Tongue (tissue), 2 donors: Measurements from ENCODE around the gene GRHL1. TPM values are rescaled to one million over a fixed set of nuclear protein-coding genes. Genes with fewer than 3 reads are reported as not detected.
"Not testable (repeated sequence)": the region's sequence is repeated elsewhere in the genome, so short reads cannot be mapped to it uniquely, and the experiment has no call there.

Source experiments
- DNase-seq: peaks from one replicate; pipeline ENCODE4 v3.0.0-alpha.2; 2015
- total RNA-seq: library from RNA; depleted of rRNA; stranded (reverse); fragments of >200 nt; gene quantifications from one replicate; pipeline ENCODE4 v1.2.3, GENCODE V29; 2014

Gene GRHL1
- total RNA-seq, 1 donor from 2014 or later = 50.3 TPM

- no peak for DNase-seq
Observed at GRCh38 chr2:10026940-10027569, 75.6 kb downstream of the GRHL1 start.

GRCh38 chr2:10027660-10028330 is 76.3 kb downstream of the GRHL1 start:
- no peak for DNase-seq

DNA sequence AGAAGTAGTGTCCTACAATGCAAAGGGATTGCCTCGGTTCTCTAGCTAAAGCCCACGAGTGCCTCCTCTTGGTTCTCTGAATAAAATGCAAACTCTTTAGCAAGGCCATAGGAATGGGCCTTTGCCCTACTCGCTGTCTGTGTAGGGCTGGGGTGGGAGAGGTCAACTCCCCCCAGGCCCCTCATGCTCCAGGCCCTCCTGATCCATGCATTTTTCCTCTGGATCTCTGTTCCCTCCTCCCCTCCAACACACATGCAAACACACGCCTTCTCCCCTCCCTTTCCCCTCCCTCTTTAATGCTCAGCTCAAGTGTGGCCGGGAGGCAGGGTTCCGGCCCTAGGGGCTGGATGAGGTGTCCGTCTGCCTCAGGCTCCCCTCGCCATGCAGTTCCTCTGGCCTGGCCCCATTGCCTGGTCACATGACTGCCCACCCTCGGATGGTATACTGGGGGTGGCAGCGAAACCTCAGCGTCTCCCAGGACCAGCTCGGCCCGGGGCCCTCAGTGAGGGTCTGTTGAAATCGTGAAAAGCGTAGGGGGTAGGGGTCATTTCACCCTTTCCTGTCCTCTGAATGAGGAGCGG is 77.0 kb downstream of the GRHL1 start:
- DNase-seq = no peak

GRCh38 chr2:10028988-10029874 is 77.7 kb downstream of the GRHL1 start:
- peak; percentile 54 for DNase-seq

DNA sequence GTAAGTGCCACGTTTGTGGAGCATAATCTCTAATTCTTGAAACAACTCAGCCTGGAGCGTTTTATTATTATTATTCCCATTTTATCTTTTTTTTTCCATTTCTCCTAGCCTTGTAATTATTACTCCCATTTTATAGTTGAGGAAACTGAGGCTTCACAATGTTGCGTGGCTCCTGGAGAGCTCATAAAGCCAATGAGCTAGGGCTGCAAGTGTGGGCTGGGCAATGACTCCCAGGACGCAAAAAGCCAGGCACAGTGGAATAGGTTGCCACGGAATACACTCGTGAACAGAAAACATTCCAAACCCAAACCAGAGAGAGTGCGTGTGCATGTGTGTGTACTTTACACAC is 78.4 kb downstream of the GRHL1 start:
- DNase-seq = no peak

- DNase-seq = no peak
Observed at GRCh38 chr2:10030311-10030736, 78.8 kb downstream of the GRHL1 start.

DNA sequence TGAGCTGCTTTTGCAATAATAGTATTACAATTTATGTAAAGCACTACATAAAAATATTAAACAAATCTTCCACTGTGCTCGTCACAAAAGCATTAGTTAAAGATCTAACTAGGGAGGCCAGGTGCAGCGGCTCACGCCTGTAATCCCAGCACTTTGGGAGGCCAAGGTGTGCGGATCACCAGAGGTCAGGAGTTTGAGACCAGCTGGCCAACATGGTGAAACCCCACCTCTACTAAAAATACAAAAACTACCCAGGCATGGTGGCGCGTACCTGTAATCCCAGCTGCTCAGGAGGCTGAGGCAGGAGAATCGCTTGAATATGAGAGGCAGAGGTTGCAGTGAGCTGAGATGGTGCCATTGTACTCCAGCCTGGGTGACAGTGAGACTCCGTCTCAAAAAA is 79.3 kb downstream of the GRHL1 start:
- DNase-seq = not testable (repeated sequence)

DNA sequence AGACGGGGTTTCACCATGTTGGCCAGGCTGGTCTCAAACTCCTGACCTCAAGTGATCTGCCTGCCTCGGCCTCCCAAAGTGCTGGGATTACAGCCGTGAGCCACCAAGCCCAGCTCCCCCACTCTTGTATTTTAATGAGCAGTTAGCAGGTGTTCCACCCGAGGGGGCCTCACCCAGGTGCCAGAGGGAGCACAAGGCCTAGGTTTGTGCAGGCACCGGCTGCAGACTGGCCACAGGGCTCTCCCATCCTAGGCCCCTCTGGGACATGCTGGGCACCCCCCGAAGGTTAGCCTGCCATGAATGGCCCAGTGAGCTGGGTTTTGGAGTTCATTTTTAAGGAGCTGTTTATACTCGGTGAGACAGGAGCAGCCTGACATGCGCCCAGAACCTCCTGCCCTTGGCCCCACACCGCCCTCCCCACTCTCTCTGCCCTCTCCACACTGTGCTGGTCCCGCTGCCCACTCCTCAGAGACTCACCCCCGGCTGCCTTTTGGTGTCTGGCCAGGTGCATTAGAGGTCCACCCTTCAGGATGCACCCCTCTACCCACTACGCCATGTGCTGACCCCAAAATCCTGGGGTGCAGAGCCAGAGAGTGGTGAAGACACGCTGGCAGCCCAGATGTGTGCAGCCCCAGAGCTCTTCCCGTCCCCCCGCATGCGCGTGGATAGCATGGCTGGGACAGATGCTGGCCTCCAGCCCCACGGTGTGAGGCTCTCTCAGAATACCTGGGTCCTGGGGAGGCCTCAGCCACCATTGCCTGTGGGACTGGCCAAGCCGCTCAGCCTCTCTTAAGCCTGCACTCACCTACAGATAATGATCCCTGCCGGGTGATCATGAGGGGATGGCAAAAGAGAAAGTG is 80.6 kb downstream of the GRHL1 start:
- no peak for DNase-seq

DNA sequence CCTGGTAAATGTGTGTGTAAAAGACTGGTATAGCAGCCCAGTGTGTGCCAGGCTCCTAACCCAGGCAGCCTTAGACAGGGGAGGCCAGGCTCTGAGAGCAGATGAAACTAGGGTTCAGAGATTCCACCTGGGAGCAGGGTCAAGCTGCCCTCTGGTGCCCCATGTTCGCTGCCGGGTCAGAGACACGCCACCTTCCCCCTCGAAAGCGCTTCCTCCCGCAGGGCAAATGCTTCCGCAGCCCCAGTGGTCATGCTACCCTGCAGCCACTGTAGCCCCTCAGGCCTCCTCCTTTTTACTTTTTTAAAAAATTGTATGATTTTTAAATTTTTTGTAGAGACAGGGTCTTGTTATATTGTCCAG is 81.2 kb downstream of the GRHL1 start:
- no peak for DNase-seq

- no peak for DNase-seq
Observed at GRCh38 chr2:10033251-10034006, 81.9 kb downstream of the GRHL1 start.

GRCh38 chr2:10034333-10035052 is 83.0 kb downstream of the GRHL1 start:
- no peak for DNase-seq

DNA sequence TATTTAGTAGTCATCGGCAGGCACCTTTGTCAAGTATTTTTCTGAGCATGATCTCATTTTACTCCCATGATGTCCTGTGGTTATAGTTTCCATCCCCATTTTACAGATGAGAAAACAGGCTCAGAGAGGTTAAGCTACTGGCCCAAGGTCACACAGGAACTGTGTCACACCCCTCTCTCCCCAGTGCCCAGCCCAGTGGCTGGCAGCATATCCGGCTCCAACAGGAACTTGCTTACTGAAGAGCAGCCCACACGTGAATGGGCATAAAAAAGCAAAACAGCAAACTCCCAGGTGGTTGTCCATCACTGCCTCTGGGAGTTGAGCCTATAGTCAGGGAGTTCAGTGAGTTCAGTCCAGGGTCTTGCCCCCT is 83.5 kb downstream of the GRHL1 start:
- no peak for DNase-seq

DNA sequence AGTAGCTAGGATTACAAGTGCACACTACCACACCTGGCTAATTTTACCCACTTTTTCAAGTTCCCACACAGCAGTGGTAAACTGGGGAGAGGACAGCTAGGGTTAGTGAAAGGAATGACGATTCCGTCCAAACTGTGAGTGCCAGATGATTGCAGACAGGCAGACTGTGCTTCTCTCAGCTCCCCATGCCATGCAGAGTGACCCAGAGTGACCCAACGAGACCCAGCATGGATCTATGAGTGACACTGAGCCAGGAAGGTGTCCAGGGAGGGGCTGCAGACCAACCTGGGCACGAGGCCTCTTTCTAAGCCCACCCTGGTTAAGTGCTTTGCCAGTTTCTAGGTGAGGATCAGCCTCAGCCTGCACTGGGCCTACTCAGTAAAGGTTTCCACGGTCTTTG is 84.1 kb downstream of the GRHL1 start:
- no peak for DNase-seq

DNA sequence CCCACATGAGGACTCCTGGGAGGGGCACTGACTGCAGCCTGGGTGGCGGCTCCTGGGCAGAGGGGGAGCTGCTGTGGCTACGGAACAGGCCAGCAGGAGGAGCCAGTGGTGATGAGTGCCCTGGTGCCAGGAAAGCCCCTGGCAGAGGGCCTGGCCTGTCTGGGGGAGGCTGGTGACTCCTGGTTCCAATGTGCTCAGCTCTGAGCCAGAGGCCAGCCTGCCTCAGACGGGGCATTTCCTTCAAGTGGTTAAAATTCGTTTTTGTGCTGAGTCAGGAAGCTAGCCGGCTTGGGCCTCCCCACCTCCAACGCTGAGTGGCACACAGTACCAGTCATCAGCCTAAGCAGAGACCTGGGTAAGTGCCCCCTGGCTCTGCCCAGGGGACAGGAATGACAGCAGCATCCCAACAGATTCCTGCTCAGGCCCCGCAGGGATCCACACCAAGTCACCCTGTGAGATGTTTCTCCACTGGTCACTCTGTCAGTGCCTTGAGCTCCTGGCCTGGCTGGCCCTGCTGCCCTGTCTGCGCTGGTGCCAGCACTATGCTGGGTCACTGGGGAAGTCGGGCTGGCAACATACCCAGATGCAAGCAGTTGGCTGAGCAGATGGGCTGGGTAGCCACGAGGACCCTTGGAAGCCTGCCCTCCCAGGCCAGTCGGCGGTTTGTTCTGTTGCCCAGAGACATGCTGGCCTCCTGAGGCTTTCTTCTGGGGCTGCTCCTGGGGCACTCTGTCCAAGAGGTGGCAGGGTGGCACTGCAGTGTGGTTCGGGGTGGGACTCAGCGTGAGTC is 84.8 kb downstream of the GRHL1 start:
- peak; percentile 70 for DNase-seq

- DNase-seq = no peak
Observed at GRCh38 chr2:10038123-10038522, 86.6 kb downstream of the GRHL1 start.

GRCh38 chr2:10038716-10039115 is 87.2 kb downstream of the GRHL1 start:
- no peak for DNase-seq

DNA sequence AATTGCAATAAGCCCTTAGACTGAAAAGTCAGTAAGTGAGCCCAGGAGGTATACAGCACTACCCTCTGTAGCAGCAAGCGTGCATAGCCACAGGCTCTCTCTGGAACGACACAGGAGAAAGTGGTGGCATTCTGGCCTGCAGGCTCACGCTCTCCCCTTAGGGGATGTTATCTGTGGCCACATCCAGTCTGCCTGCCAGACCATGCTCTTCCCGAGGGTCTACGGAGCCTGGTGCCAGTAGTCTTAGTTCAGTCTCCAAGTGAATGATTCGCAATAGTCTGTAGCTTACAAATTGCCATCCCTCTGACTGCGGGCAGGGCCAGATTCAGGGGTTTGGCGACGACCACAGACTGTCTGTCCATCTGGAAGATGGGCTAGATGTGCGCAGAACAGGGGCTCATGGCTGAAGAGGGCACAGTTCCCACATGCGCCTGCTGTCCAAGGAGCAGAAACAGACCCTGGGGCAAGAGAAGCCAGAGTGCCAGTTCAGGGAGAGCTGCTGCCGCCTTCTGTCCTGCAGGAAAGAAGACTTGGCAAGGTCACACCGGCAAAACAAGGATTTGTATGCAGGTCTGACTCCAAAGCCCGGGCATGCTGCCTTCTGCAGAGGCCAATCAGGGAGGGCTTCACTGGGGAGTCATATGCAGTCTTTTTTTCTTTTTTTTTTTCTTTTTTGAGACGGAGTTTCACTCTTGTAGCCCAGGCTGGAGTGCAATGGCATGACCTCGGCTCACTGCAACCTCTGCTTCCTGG is 88.3 kb downstream of the GRHL1 start:
- no peak for DNase-seq

DNA sequence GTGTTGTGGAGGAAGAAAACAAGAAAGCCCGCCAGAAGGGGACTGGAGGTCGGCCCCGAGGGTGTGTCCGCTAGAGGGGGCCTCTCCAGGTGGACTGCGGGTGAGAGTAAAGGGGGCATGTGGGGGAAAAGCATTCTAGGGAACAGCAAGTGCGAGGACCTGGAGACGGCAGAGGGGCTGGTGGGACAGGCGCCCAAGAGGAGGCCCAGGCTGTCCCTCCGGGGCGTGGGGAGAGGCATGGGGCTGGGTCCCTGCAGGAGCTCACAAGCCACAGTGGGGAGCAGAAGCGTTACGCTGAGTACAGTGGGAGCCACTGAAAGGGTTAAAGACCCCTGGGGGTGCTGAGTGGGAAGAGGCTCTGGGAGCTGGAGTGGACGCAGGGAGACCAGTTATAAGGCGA is 90.2 kb downstream of the GRHL1 start:
- no peak for DNase-seq
